Sigmoid colon (tissue), 7 donors: ENCODE measurements around the gene CASP2. TPM values are rescaled to one million over a fixed set of nuclear protein-coding genes. Genes with fewer than 3 reads are reported as not detected.

ENCODE experiments used
- DNase-seq: peaks from one replicate; pipeline ENCODE4 v3.0.0-alpha.2; 2019
- H3K27ac ChIP-seq, 4 donors: fragments of 200-600 bp; sonication (generic); one replicate each; pipeline ENCODE4 v1.5.1; 2016 to 2019; ENCODE audit warnings: mild to moderate bottlenecking in 1 of 4
- H3K27me3 ChIP-seq, 3 donors: fragments of 200-600 bp; sonication (generic); one replicate each; pipeline ENCODE4 v1.5.1; 2019; ENCODE audit warnings: mild to moderate bottlenecking in 1 of 3
- H3K36me3 ChIP-seq, 4 donors: fragments of 200-600 bp; sonication (generic); one replicate each; pipeline ENCODE4 v1.5.1; 2016 to 2019
- H3K4me1 ChIP-seq, 4 donors: fragments of 200-600 bp; sonication (generic); one replicate each; pipeline ENCODE4 v1.5.1; 2017 to 2019
- H3K4me3 ChIP-seq, 4 donors: fragments of 200-600 bp; sonication (generic); one replicate each; pipeline ENCODE4 v1.5.1; 2017 to 2019; ENCODE audit warnings: mild to moderate bottlenecking in 2 of 4, moderate library complexity in 1 of 4
- H3K9me3 ChIP-seq, 4 donors: fragments of 200-600 bp in 3 of 4; sonication (generic) in 3 of 4; one replicate each; pipeline versions ENCODE4 v1.5.1 to v1.6.1; 2013 to 2019
- EP300 ChIP-seq, 4 donors: sonication (generic); formaldehyde crosslinking; IDR thresholded peaks; one replicate each; pipeline ENCODE4 v1.6.1; 2017; ENCODE audit warnings: antibody characterized with exemption in 4 of 4
- POLR2A ChIP-seq, 2 donors: fragments of 450-650 bp; IDR thresholded peaks; one replicate each; pipeline ENCODE4 v1.6.1; 2016; ENCODE audit warnings: antibody characterized with exemption in 2 of 2, mild to moderate bottlenecking in 2 of 2, moderate library complexity in 2 of 2
- POLR2AphosphoS5 ChIP-seq, 4 donors: sonication (generic); formaldehyde crosslinking; IDR thresholded peaks; one replicate each; pipeline ENCODE4 v1.6.1; 2017; ENCODE audit warnings: antibody characterized with exemption in 4 of 4
- WGBS, 2 donors: extraction: QIAGEN DNeasy Blood & Tissue Kit; methylation state at CpG; one replicate each; pipeline ENCODE4 v1.1.7; 2013; 5-methylcytosine and 5-hydroxymethylcytosine counted together
- intact Hi-C: fragments of 100-400 bp; cut with DNase I; formaldehyde crosslinking; loops from one replicate; pipeline ENCODE4 v1.15.1; 2023
- polyA plus RNA-seq, 3 donors: library from polyadenylated mRNA; stranded (reverse); fragments of 200-250 nt; gene quantifications; one replicate each; pipeline ENCODE4 v1.2.3, GENCODE V29; 2013
- total RNA-seq, 4 donors: library from RNA; depleted of rRNA; stranded (reverse); fragments of >200 nt; gene quantifications; one replicate each; pipeline ENCODE4 v1.1.0, GENCODE V29; 2016
- TF ChIP-seq, protein P1 (sequence below), 4 experiments: fragments of 450-650 bp in 3 of 4; fragments of 200-600 bp in 1 of 4; IDR thresholded peaks; one replicate each; pipeline ENCODE4 v1.5.1; 2016 to 2019; ENCODE audit warnings: antibody characterized with exemption in 4 of 4, mild to moderate bottlenecking in 3 of 4, moderate library complexity in 2 of 4
- donor health status: healthy with polysubstance abuse.
- donor health status: Bipolar disorder and iron deficiency.
- donor health status: healthy.

CASP2 gene
- total and polyA plus RNA-seq, 7 donors, result 6.0 to 16.2 (median 7.2) TPM

DNA sequence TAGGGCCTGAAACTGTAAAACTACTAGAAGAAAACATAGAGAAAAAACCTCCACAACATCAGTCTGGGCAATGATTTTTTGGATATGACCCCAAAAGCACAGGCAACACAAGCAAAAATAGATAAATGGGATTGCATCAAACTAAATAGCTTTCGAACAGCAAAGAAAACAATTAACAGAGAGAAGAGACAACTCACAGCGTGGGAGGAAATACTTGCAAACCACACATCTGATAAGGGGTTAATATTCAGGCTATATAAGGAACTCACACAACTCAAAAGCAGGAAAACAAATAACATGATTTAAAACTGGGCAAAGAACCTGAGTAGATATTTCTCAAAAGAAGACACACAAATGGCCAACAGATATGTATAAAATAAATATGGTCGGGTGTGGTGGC, 32.6 kb upstream of the CASP2 start:
- H3K27me3 ChIP-seq, result no peaks in the 10 kb centered on the region
- H3K4me3 ChIP-seq, result no peak overlapping the region
- no peak overlapping the region for H3K27ac ChIP-seq
- TF ChIP-seq, protein P1, sequence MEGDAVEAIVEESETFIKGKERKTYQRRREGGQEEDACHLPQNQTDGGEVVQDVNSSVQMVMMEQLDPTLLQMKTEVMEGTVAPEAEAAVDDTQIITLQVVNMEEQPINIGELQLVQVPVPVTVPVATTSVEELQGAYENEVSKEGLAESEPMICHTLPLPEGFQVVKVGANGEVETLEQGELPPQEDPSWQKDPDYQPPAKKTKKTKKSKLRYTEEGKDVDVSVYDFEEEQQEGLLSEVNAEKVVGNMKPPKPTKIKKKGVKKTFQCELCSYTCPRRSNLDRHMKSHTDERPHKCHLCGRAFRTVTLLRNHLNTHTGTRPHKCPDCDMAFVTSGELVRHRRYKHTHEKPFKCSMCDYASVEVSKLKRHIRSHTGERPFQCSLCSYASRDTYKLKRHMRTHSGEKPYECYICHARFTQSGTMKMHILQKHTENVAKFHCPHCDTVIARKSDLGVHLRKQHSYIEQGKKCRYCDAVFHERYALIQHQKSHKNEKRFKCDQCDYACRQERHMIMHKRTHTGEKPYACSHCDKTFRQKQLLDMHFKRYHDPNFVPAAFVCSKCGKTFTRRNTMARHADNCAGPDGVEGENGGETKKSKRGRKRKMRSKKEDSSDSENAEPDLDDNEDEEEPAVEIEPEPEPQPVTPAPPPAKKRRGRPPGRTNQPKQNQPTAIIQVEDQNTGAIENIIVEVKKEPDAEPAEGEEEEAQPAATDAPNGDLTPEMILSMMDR (IDR thresholded peaks at IDR 0.05), result no peak
- TF ChIP-seq EP300 (IDR thresholded peaks at IDR 0.05) (no peak), POLR2A (IDR thresholded peaks at IDR 0.05) (no peak), POLR2AphosphoS5 (IDR thresholded peaks at IDR 0.05) (no peak)
- H3K9me3 ChIP-seq, result peaks cover 0 to 4% (median 0%) of the 10 kb centered on the region in 4 donors
- 62 to 72% methylated on average over 3 of the region's 3 CpGs for WGBS, 2 donors
- no peak for DNase-seq
- intact Hi-C loops, result no loop called here
- H3K4me1 ChIP-seq, result peaks cover 0 to 9% (median 3%) of the 10 kb centered on the region in 4 donors
- H3K36me3 ChIP-seq, result no peaks in the 10 kb centered on the region

DNA sequence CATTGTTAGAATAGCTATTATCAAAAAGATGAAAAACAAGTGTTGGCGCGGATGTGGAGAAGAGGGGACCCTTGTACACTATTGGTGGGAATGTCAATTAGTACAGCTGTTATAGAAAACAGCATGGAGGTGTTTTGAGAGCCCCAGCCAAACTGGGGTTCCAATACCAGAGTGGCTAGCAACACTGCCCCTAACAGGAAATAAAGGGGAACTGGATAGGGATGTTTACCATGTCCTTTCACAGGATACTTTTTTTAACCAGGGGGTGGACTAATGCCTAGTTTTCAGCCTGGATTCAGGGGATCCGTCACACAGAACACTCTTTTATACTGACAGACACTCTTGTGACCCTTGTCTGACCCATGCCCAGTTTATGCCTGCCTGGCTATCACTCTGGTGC, 31.8 kb upstream of the CASP2 start:
- H3K27ac ChIP-seq, result no peak overlapping the region
- DNase-seq, result no peak
- H3K27me3 ChIP-seq, result no peaks in the 10 kb centered on the region
- 94 to 95% methylated on average over 3 of the region's 3 CpGs for WGBS, 2 donors
- TF ChIP-seq EP300 (IDR thresholded peaks at IDR 0.05) (no peak), POLR2AphosphoS5 (IDR thresholded peaks at IDR 0.05) (no peak), POLR2A (IDR thresholded peaks at IDR 0.05) (no peak)
- TF ChIP-seq, protein P1 (IDR thresholded peaks at IDR 0.05), result no peak
- H3K36me3 ChIP-seq, result no peaks in the 10 kb centered on the region
- intact Hi-C loops, result no loop called here
- no peak overlapping the region for H3K4me3 ChIP-seq
- peaks cover 0 to 4% (median 0%) of the 10 kb centered on the region in 4 donors for H3K9me3 ChIP-seq
- H3K4me1 ChIP-seq, result peaks cover 0 to 9% (median 3%) of the 10 kb centered on the region in 4 donors

DNA sequence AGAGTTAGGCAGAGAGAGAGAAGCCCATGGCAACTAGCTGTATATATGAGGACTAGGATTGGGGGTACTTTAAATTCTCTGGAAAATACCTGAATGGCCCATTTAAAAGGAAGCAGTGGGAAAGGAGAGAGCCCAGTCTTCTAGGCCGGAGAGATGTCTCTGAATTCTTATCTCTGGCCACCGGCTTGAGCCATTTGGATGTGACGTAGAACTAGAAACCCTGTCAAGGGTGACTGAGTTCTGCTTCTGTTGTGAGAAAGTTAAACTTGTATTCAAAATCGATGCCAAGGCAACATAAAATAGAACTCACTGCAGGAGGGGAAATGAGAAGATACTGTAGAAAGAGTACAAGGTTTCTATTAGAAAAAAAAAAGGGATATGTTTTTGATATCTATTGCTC, 31.2 kb upstream of the CASP2 start:
- DNase-seq, result no peak
- intact Hi-C loops, result no loop called here
- H3K4me3 ChIP-seq, result no peak overlapping the region
- H3K27me3 ChIP-seq, result no peaks in the 10 kb centered on the region
- TF ChIP-seq POLR2AphosphoS5 (IDR thresholded peaks at IDR 0.05) (no peak), POLR2A (IDR thresholded peaks at IDR 0.05) (no peak), EP300 (IDR thresholded peaks at IDR 0.05) (no peak)
- TF ChIP-seq, protein P1 (IDR thresholded peaks at IDR 0.05), result no peak
- H3K4me1 ChIP-seq, result peaks cover 0 to 9% (median 3%) of the 10 kb centered on the region in 4 donors
- 82 to 83% methylated on average over 4 of the region's 4 CpGs for WGBS, 2 donors
- H3K36me3 ChIP-seq, result no peaks in the 10 kb centered on the region
- peaks cover 0 to 4% (median 0%) of the 10 kb centered on the region in 4 donors for H3K9me3 ChIP-seq
- no peak overlapping the region for H3K27ac ChIP-seq

DNA sequence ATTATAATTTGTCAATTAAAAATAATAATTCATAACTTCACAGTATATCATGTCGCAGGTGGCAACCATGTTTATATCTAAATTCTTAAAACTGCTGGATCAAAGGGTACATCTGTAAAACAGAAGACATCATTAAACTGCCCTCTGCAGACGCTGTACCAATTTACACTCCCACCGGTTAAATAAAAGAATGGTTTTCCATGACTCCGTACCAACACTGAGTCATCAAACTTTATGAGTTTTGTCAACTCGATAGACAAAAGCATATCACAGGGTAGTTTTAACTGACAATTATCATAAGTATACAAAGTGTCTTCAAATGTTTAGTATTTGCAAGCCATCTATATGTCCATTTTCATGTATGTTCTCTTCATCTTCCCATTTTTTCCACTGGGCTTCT, 30.6 kb upstream of the CASP2 start:
- Histone ChIP-seq H3K4me3 (no peak overlapping the region), H3K4me1 (peaks cover 0 to 10% (median 3%) of the 10 kb centered on the region in 4 donors), H3K36me3 (no peaks in the 10 kb centered on the region), H3K27me3 (no peaks in the 10 kb centered on the region), H3K9me3 (peaks cover 0 to 4% (median 0%) of the 10 kb centered on the region in 4 donors), H3K27ac (no peak overlapping the region)
- TF ChIP-seq POLR2AphosphoS5 (IDR thresholded peaks at IDR 0.05) (no peak), POLR2A (IDR thresholded peaks at IDR 0.05) (no peak), EP300 (IDR thresholded peaks at IDR 0.05) (no peak)
- TF ChIP-seq, protein P1 (IDR thresholded peaks at IDR 0.05), result no peak
- DNase-seq, result no peak
- 16 to 68% methylated on average over 5 of the region's 5 CpGs for WGBS, 2 donors
- intact Hi-C loops, result no loop called here

DNA sequence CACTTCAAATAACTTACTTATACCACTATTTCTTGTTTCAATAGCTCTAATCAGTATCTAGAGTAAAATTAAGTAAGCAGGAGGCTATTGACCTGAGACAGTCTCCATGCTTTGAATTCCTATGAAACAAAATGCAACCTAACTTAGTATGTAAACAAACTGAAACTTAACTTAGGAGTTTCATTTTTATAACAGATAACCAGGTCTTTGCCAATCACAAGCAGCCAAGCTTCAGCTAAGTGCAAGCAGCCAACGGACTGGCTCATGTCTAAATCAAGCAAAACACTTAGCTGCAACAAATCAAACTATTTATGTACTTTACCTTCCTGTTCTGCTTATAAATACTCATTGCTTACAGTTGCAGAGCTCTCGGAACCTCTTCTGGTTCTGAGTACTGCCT, 29.3 kb upstream of the CASP2 start:
- Histone ChIP-seq H3K4me1 (peaks cover 0 to 15% (median 7%) of the 10 kb centered on the region in 4 donors), H3K27me3 (no peaks in the 10 kb centered on the region), H3K9me3 (peaks cover 0 to 2% (median 0%) of the 10 kb centered on the region in 4 donors), H3K27ac (peak overlapping the region in 2 of 4 donors; percentile 4 to 5), H3K36me3 (no peaks in the 10 kb centered on the region), H3K4me3 (no peak overlapping the region)
- intact Hi-C loops, result no loop called here
- WGBS, 2 donors, result 13 to 24% methylated on average over 2 of the region's 2 CpGs
- TF ChIP-seq, protein P1 (IDR thresholded peaks at IDR 0.05), result no peak
- TF ChIP-seq POLR2AphosphoS5 (IDR thresholded peaks at IDR 0.05) (no peak), POLR2A (IDR thresholded peaks at IDR 0.05) (no peak), EP300 (IDR thresholded peaks at IDR 0.05) (no peak)
- DNase-seq, result no peak
